HCEC 1CT (cell line): Measurements from ENCODE around the gene ZNF273.
"Not testable (repeated sequence)": the region's sequence is repeated elsewhere in the genome, so short reads cannot be mapped to it uniquely, and the experiment has no call there.

Experiments
- DNase-seq: peaks from one replicate; pipeline ENCODE4 v3.0.0-alpha.2; 2017

Gene ZNF273

DNA sequence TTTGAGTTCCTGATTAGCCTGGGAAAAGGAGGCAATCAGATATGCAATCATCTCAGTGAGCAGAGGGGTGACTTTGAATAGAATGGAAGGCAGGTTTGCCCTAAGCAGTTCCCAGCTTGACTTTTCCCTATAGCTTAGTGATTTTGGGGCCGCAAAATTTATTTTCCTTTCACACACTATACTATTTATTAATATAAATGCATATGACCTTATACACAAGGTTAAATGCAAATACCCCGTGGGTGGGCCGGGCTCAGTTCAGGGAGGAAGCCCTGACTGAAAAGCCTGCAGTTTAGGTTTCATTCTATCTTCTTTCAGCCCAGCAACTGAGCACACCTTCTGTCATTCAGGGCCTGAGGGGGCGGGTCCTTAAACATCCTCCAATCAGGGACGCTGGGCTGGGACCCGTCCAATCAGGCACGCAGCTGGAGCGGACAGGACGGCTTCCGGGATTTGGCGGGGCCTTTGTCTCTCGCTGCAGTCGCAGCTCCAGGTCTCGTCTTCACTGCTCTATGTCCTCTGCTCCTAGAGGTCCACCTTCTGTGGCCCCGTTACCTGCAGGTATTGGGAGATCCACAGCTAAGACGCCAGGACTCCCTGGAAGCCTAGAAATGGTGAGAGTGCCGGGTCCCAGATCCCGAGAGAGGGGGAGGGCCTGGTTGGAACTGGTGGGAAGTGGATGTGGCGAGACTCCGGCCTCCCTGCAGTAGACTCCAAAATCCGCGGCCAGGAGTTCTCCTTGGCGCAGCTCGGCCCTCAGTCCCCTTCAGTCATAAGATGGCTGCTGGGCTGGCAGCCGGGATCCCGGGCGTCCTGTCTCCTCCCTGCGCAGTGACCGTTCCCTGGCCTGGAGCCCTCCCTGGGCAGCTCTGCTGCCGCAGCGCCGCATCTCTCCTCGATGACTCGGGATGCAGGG, at the start of gene ZNF273:
Gene ZNF273, plus strand, starts transcription at position 468 of the 916 bp plus-strand sequence. Its CDS starts 45 bp downstream, at position 513.
- DNase-seq = peak; percentile 82

DNA sequence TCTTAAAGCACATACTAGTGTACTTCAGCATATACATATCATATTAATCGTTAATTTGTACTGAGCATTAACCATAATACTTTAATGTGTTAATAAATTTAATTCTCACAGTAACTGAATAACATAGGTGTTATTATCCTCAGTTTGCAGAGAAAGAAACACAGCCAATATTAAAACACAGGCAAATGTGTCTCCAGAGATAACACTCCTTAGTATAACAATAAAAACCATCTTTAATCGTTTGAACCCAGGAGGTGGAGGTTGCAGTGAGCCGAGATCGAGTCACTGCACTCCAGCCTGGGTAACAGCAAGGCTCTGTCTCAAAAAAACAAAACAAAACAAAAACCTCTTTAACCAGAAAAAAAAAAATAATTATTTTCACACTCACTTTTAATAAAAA, 49.4 kb upstream of the ZNF273 start:
- no peak for DNase-seq

DNA sequence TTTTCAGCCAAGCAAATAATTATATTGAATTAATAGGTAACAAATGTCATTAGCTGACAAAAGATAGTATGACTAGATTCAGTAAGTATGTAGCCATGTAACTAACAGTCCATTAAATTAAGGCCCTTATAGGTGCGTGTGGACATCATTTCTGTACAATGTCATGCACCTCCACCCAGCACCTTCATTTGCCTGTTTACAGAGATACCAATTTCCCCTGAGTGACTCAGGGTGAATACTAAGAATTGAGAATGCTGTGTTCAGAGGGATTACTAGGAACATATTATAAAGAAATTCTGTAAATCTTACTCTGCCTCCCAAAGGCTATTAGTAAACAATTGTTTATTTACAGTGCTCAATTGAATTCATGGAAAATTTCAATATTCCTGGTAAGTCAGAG, 48.1 kb upstream of the ZNF273 start:
- no peak for DNase-seq

DNA sequence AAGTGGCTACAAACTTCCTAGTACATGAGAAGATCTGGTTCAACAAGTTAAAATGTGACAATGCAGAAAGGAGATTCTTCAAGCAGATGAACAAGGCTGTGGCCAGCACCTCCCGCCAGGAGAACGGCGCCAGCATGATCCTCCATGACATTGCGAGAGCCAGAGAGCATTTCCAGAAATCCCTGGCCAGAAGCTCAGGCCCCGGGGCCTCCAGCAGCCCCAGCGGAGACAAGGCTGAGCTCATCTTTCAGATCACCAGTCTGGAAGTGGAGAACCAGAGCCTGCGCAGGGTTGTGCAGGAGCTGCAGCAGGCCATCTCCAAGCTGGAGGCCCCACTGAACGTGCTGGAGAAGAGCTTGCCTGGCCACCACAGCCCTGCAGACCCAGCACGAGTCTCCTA, 40.1 kb upstream of the ZNF273 start:
- no peak for DNase-seq

DNA sequence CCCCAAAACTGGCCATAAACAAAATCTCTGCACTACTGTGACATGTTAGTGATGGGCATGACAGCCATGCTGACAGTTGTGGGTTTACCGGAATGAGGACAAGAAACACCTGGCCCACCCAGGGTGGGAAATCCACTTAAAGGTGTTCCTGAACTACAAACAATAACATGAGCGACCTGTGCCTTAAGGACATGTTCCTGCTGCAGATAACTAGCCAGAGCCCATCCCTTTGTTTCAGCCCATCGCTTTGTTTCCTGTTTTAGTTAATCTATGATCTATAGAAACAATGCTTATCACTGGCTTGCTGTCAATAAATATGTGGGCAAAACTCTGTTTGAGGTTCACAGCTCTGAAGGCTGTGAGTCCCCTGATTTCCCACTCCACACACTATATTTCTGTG, 39.5 kb upstream of the ZNF273 start:
- DNase-seq = not testable (repeated sequence)

DNA sequence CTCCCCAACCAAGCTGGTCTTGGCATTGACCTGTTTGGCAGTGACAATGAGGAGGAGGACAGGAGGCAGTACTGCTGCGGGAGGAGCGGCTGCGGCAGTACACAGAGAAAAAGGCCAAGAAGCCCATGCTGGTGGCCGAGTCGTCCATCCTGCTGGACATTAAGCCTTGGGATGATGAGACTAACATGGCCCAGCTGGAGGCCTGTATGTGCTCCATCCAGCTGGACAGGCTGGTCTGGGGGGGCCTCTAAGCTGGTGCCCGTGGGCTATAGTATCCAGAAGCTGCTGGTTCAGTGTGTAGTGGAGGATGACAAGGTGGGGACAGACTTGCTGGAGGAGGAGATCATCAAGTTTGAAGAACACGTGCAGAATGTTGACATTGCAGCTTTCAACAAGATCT, 39.1 kb upstream of the ZNF273 start:
- no peak for DNase-seq

DNA sequence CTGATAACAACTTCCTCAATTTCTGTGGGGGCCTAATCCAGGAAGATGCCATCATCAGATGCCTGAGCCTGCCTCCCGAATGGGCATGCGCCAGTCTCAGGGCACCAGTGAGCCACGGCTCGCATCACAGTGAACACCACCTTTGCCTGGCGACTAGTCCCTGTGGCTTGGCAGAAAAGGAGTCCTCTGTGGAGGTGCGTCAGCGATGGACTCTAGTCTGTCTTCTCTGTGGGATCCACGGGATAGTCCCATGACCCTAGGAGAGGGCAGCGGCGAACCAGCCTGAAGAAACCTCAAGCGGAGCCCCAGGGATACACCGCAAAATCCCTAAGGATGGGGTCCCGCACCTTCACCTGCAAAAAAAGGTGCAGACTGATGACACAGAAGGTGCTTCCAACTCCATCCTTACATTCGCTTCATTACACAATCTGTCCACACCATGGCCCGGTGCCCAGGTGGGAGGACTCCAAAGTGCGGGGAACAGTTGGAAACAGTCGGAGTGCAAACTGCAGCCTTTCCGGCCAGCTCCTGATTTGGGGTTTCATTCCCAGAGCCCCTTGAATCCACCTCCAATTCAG, 35.1 kb upstream of the ZNF273 start:
- DNase-seq = no peak

DNA sequence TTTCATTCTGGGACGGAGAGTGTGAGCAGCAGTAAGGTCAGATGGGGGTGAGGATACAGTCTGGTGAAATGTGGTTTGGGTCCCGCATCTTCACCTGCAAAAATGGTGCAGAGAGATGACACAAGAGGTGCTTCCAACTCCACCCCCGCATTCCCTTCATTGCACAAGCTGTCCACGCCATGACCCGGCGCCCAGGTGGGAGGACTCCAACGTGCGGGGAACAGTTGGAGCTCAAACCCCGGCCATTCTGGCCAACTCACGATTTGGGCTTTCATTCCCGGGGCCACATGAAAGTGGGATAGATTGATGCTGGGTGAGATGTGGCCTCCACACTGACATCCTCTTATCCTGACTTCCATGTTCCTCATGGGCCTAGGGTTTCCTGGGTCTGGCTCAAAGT, 34.6 kb upstream of the ZNF273 start:
- DNase-seq = no peak

DNA sequence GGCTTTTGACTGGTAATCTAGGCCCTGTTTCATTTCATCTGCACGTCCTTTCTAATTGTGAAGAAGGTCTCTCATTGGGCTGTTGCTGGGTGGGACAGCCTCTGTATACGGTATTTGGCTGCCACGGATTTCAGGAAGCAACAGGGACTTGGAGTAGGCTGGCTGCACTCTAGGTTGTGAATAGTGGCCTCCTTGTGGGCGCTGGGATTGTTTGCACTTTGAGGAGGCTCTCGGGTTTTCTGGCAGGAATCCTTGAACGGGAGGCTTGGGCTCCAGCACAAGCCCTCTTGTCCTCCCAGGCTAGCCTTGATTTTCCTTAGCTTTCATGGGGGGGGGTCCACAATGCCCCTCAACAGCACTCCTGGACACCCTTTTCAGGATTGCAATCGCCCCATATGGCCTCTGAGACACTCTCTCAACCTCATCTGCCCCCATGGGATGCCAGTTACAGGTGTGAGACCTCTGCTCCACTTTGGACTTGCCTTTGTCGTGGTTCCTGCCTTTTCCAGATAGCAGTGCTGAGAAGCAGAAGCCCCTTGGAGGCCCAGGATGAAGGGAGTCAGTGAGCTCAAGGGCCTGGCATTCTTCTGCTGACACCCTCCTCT, 33.9 kb upstream of the ZNF273 start:
- no peak for DNase-seq

DNA sequence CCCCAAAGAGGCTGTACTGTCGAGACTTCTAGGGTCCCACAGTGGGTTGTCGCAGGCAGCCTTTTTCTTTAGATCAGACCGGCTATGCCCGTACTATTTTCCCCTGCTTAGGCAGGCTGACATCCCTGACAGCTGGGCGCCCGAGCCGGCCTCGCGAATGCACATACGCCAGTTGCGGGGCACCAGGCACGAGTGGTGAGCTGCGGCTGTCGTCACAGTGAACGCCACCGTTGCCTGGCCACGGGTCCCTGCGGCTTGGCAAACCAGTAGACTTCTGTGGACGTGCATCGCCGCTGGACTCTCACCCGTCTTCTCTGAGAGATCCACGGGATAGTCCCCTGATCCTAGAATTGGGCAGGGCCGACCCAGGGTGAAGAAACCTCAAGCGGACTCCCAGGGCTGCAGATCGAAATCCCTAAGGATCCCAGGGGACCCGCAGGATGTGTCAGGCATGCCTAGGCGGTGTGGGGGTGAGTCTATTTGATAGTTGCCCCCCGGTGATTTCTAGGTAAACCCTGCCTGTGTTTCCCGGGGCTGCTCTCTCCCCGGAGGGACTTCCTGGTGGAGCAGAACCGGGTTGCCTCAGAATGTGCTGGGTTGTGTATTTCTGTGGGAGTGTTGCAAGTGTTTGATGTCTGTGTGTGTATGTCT, 33.0 kb upstream of the ZNF273 start:
- DNase-seq = no peak

DNA sequence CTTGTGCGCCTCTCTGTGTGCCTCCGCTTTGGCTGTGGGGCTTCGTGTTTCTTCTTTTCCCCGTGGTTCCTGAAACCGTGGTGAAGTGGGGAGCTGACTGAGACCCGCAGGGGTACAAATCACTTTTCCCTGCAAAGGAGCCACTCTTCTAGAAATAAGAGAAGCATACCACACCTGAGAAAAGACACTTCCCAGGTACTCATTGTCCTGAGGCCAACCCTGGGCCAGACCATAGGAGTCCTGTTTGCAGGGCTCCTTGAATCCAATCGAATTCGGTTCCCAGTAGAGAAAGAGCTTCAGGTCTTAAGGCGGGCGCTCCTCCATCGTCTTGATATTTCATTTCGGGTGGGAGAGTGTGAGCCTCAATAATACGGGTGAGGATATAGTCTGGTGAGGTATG, 32.4 kb upstream of the ZNF273 start:
- no peak for DNase-seq

DNA sequence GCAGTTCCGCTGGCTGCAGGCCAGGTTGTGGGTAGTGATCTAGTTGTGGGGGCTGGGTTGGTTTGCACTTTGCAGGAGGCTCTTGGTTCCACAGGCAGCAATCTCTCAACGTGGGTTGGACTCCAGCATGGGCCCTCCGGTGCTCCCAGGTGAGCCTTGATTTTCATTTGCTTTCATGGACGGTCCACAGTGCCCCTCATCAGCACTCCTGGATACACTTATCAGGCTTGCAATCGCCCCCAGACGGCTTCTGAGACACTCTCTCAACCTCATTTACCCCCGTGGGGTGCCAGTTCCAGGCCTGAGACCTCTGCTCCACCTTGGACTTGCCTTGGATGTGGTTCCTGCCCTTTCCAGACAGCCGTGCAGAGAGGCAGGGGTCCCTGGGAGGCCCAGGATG, 31.3 kb upstream of the ZNF273 start:
- DNase-seq = no peak

DNA sequence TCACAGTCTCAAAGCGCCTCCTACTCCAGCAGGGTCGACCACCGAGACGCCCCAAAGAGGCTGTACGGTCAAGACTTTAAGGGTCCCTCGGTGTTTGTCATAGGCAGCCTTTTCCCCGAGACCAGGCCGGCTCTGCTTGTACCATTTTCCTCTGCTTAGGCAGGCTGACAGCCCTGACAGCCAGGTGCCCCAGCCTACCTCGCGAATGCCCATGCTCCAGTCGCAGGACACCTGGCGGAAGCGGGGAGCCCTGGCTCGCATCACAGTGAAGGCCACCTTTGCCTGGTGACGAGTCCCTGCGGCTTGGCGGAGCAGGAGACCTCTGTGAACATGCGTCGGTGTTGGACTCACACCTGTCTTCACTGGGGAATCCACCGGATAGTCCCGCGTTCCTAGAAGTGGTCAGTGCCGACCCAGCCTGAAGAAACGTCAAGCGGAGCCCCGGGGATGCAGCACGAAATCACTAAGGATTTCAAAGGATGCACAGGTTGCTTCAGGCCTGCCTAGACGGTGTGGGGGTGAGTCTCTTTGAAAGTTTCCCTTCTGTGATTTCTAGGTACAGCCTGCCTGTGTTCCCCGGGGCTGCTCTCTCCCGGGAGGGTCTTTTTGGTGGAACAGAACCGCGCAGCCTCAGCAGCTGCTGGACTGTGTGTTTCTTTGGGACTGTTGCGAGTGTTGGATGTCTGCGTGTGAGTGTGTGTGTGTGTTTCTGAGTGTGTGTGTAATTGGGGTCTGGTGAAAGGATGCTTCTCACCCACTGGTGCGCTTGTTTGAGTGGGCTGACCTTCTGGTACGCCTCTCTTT, 30.5 kb upstream of the ZNF273 start:
- DNase-seq = no peak

DNA sequence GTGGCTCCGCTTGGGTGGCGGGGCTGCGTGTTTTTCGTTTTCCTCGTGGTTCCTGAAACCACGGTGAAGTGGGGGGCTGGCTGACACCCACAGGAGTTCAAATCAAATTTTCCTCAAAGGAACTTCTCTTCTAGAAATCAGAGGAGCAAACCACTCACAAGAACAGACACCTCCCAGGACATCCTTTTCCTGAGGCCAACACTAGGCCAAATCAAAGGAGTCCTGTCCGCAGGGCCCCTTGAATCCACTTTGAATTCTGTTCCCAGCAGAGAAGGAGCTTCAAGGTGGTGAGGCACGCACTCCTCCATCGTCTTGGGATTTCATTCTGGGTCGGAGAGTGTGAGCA, 29.9 kb upstream of the ZNF273 start:
- no peak for DNase-seq

DNA sequence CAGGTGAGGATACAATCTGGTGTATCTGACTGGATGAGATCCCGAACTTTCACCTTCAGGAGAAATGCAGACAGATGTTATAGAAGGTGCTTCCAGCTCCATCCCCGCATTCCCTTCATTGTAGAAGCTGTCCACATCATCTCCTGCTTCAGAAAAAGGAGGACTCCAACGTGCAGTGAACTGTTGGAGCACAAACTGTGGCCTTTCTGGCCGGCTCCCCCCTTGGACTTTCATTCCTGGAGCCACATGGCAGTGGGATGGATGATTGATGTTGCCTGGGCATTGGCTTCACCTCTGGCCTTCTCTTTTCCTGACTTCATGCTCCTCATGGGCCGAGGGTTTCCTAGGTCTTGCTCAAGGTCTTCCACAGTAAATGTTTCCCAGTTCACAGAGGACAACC, 29.6 kb upstream of the ZNF273 start:
- DNase-seq = no peak

DNA sequence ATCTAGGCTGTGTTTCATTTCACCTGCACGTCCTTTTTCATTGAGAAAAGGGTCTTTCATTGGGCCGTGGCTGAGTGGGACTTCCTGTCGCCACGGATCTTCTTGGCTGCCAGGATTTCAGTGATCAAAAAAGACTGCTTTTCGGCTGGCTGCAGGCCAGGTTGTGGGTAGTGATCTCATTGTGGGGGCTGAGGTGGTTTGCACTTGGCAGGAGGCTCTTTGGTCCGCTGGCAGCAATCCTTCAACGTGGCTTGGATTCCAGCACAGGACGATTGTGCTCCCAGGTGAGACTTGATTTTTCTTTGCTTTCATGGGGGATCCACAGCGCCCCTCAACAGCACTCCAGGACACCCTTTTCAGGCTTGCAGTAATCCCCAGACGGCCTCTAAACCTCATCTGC, 29.0 kb upstream of the ZNF273 start:
- DNase-seq = no peak

DNA sequence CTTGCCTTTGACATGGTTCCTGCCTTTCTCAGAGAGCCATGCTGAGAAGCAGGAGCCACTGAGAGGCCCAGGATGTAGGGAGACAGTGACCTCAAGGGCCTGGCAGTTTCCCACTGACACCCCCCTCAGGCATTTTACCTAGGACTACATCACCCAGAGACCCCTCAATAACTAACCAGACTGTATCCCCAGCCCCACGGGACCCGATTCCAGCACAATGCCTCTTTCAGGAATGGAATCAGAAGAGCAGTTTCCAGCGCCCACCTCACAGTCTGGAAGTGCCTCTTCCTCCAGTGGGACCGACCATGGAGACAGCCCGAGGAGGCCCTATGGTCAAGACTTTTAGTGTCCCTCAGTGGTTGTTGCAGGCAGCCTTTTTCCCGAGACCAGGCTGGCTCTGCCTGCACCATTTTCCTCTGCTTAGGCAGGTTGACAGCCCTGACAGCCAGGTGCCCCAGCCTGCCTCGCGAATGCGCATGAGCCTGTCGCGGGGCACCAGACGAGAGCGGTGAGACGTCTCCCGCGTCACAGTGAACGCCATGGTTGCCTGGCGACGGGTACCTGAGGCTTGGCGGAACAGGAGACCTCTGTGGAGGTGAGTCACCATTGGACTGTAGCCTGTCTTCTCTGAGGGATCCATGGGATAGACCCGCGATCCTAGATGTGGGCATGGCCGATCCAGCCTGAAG, 28.4 kb upstream of the ZNF273 start:
- no peak for DNase-seq

DNA sequence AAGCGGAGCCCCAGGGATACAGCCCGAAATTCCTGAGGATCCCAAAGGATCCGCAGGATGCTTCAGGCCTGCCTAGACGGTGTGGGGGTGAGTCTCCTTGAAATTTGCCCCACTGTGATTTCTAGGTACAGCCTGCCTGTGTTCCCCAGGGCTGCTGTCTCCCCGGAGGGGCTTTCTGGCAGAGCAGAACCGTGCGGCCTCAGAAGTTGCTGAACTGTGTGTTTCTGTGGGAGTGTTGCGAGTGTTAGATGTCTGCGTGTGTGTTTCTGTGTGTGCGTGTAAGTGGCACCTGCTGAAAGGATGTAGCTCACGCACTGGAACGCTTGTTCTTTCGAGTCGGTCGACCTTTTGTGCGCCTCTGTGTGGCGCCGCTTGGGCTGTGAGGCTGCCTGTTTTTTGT, 27.8 kb upstream of the ZNF273 start:
- no peak for DNase-seq

DNA sequence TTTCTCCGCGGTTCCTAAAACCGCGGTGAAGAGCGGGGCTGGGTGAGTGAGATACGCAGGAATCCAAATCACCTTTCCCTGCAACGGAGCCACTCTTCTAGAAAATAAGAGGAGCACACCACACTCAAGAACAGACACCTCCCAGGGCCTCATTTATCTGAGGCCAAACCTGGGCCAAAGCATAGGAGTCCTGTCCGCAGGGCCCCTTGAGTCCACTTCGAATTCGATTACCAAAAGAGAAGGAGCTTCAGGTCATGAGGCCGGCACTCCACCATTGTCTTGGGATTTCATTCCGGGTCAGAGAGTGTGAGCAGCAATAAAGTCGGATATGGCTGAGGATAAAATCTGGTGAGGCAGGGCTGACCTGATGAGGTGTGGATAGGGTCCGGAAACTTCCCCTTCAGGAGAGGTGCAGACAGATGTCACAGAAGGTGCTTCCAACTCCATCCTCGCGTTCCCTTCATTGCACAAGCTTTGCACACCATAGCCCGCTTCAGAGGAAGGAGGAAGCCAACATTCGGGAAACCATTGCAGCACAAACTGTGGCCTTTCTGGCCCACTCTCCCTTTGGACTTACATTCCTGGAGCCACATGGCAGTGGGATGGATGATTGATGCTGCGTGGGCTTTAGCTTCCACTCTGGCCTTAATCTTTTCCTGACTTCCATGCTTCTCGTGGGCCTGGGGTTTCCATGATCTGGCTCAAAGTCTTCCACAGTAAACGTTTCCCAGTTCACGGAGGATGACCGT, 27.2 kb upstream of the ZNF273 start:
- no peak for DNase-seq

DNA sequence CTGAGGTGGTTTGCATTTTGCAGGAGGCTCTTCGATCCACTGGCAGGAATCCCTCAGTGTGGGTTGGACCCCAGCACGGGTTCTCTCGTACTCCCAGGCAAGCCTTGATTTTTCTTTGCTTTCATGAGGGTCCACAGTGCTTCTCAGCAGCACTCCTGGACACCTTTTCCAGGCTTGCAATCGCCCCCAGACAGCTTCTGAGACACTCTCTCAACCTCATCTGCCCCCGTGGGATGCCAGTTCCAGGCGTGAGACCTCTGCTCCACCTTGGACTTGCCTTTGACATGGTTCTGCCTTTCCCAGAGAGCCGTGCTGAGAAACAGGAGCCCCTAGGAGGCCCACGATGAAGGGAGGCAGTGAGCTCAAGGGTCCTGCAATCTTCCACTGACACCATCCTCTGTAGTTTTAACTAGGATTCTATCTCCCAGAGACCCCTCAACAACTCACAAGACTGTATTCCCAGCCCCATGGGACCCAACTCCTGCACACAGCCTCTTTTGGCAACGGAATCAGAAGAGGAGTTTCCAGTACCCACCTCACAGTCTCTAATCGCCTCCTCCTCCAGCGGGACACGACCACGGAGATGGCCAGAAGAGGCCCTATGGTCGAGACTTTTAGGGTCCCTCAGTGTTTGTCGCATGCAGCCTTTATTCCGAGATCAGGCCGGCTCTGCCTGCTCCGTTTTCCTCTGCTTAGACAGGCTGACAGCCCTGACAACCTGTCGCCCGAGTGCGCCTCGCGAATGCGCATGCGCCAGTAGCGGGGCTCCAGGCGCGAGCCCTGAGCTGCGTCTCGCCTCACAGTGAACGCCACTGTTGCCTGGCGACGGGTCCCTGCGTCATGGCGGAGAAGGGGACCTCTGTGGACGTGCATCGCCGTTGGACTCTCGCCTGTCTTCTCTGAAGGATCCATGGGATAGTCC, 26.0 kb upstream of the ZNF273 start:
- no peak for DNase-seq
